Measurements from ENCODE around the gene PSMC3. TPM values are rescaled to one million over a fixed set of nuclear protein-coding genes. Genes with fewer than 3 reads are reported as not detected.

The PSMC3 gene
- total RNA-seq, 1 donor from 2014 or later, result 97.2 TPM

DNA sequence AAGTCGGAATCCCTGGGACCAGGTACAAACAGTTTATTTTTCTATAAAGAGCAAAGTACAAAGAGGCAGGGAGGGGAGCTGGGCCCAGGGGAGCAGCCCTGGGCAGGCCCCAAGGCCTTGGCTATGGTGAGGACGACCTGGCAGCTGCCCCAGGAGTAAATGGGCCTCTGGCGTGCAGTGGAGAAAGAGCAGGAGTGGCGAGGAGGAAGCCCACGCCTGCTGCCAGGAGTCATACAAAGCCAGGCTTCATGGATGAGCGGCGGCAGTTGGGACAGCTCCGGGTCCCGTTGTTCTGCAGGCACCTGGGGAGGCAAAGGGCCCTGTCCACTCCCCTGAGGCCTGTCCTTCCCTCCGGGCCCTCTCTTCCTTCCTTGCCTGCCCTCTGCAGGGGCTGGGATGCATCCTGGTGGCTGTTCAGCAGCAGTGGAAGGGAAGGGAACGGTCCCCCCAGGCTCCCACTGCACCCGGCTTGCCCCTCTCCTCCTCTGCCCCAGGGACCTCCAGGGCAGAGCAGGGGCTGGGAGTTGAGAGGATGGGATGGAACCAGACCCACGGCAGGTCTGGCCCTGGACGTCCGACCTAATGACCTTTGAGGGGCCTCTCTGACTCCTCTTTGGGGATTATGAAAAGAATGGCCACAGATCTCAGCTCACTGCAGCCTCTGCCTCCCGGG is 11.6 kb upstream of the PSMC3 start:
- H3K36me3 Mint-ChIP-seq, result no peaks in the 10 kb centered on the region
- H3K27ac Mint-ChIP-seq, result no peak overlapping the region
- no peaks in the 10 kb centered on the region for H3K9me3 Mint-ChIP-seq
- peaks cover 2% of the 10 kb centered on the region for H3K4me1 Mint-ChIP-seq
- no peak overlapping the region for H3K4me3 Mint-ChIP-seq
- H3K27me3 Mint-ChIP-seq (ENCODE audit: low read depth), result no peaks in the 10 kb centered on the region
- TF ChIP-seq, protein P1, sequence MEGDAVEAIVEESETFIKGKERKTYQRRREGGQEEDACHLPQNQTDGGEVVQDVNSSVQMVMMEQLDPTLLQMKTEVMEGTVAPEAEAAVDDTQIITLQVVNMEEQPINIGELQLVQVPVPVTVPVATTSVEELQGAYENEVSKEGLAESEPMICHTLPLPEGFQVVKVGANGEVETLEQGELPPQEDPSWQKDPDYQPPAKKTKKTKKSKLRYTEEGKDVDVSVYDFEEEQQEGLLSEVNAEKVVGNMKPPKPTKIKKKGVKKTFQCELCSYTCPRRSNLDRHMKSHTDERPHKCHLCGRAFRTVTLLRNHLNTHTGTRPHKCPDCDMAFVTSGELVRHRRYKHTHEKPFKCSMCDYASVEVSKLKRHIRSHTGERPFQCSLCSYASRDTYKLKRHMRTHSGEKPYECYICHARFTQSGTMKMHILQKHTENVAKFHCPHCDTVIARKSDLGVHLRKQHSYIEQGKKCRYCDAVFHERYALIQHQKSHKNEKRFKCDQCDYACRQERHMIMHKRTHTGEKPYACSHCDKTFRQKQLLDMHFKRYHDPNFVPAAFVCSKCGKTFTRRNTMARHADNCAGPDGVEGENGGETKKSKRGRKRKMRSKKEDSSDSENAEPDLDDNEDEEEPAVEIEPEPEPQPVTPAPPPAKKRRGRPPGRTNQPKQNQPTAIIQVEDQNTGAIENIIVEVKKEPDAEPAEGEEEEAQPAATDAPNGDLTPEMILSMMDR (IDR thresholded peaks at IDR 0.05; ENCODE audit: unreplicated experiment), result no peak
- no peak for DNase-seq (ENCODE audit: low spot score in 2 of 2, unreplicated experiment in 2 of 2)

DNA sequence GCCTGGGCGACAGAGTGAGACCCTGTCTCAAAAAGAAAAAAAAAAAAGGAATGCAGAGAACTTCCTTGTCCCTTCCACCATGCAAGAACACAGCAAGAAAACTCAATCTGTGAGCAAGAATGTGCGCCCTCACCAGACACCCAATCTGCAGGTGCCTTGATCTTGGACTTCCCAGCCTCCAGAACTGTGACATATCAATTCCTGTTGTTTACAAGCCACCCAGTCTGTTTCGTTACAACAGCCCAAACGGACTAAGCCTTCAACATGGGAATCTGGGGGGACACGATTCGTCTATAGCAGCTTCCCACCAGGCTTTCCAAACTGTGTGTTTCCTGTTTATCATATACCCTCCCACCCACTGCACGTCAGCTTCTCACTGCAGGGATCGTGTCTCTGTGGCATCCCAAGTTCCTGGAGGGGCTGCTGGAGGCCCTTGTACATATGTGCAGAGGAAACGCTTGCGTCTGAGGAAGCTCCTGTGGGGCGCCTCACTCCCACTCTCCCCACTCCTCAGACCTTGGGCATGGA is 11.0 kb upstream of the PSMC3 start:
- Mint-ChIP-seq H3K36me3 (no peaks in the 10 kb centered on the region), H3K27ac (no peak overlapping the region), H3K27me3 (ENCODE audit: low read depth) (no peaks in the 10 kb centered on the region), H3K9me3 (no peaks in the 10 kb centered on the region), H3K4me1 (peaks cover 2% of the 10 kb centered on the region), H3K4me3 (no peak overlapping the region)
- TF ChIP-seq, protein P1 (IDR thresholded peaks at IDR 0.05; ENCODE audit: unreplicated experiment), result no peak
- no peak for DNase-seq (ENCODE audit: low spot score in 2 of 2, unreplicated experiment in 2 of 2)

DNA sequence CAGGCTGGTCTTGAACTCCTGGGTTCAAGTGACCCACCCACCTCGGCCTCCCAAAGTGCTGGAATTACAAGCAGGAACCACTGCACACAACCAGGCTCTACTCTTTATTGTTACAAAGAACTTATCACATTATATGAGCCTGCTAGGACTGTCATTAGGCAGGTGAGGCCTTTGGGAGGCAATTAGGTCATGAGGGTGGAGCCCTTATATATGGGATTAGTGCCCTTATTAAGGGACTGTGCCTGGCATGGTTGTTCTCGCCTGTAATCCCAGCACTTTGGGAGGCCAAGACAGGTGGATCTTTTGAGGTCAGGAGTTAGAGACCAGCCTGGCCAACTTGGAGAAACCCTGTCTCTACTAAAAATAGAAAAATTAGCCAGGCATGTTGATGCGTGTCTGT is 10.5 kb upstream of the PSMC3 start:
- H3K9me3 Mint-ChIP-seq, result no peaks in the 10 kb centered on the region

DNA sequence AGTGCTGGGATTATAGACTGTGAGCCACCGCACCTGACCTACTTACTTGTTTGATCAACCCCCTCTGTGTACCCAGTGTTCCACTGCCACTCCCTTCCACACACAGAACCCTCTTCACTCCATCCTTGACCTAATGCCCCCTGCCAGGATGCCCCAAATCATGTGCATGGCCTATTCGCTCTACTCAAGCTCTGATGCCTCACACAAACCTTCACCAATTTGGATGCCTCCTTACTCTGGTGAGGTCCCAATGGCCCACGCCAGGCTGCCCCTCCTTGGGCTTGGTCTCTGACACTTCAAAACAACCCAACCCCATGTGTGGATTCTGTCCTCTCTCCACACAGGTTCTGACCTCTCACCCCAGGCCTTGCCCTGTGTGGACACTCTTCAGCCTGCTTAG is 9.4 kb upstream of the PSMC3 start:
- no peak overlapping the region for H3K4me3 Mint-ChIP-seq

More for the DNA sequence above, 10.5 kb upstream of the PSMC3 start:
- Mint-ChIP-seq H3K4me3 (no peak overlapping the region), H3K4me1 (peaks cover 2% of the 10 kb centered on the region), H3K27ac (no peak overlapping the region), H3K27me3 (ENCODE audit: low read depth) (no peaks in the 10 kb centered on the region), H3K36me3 (no peaks in the 10 kb centered on the region)
- DNase-seq (ENCODE audit: low spot score in 2 of 2, unreplicated experiment in 2 of 2), result no peak
- TF ChIP-seq, protein P1 (IDR thresholded peaks at IDR 0.05; ENCODE audit: unreplicated experiment), result no peak

DNA sequence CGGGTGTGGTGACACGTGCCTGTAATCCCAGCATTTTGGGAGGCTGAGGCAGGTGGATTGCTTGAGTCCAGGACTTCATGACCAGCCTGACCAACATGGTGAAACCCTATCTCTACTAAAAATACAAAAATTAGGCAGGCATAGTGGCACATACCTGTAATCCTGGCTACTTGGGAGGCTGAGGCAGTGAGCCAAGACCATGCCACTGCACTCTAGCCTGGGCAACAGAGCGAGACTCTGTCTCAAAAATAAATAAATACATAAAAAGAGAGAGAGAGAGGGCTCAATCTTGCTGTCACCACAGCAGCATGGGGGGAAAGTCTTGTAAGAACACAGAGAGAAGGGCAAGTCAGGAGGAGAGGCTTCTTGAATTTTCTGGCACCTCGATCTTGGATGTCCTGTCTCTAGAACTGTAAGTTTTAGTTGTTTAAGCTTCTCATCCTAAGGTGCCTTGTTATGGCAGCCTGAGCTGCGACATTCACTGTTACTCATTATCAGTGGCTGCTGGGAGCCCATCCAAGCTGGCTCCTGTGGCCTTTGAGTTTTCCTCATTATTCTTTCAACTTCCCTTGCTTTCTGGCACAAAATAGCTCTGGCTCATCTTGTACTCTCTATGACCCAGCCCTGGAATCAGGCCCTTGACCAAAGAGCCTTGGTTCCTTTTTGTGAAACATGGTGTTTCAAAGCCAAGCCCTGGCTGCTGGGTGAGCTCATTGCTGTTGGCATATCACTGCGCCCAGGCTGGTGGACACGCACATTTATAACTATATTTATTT is 8.0 kb upstream of the PSMC3 start:
- DNase-seq (ENCODE audit: low spot score in 2 of 2, unreplicated experiment in 2 of 2), result no peak
- Mint-ChIP-seq H3K27ac (no peak overlapping the region), H3K4me1 (peaks cover 2% of the 10 kb centered on the region), H3K27me3 (ENCODE audit: low read depth) (no peaks in the 10 kb centered on the region), H3K4me3 (no peak overlapping the region), H3K9me3 (no peaks in the 10 kb centered on the region), H3K36me3 (no peaks in the 10 kb centered on the region)
- TF ChIP-seq, protein P1 (IDR thresholded peaks at IDR 0.05; ENCODE audit: unreplicated experiment), result no peak

More for the DNA sequence above, 9.4 kb upstream of the PSMC3 start:
- H3K27ac Mint-ChIP-seq, result no peak overlapping the region
- no peaks in the 10 kb centered on the region for H3K9me3 Mint-ChIP-seq
- TF ChIP-seq, protein P1 (IDR thresholded peaks at IDR 0.05; ENCODE audit: unreplicated experiment), result no peak
- H3K36me3 Mint-ChIP-seq, result no peaks in the 10 kb centered on the region
- peaks cover 2% of the 10 kb centered on the region for H3K4me1 Mint-ChIP-seq
- DNase-seq (ENCODE audit: low spot score in 2 of 2, unreplicated experiment in 2 of 2), result no peak
- no peaks in the 10 kb centered on the region for H3K27me3 Mint-ChIP-seq (ENCODE audit: low read depth)

Data from mesothelial cell of epicardium (in vitro differentiated cells).